Fibroblast of lung (primary cell): ENCODE data around the gene SLMAP. TPM values are rescaled to one million over a fixed set of nuclear protein-coding genes. Genes with fewer than 3 reads are reported as not detected.
"Not testable (repeated sequence)": the region's sequence is repeated elsewhere in the genome, so short reads cannot be mapped to it uniquely, and the experiment has no call there.

Source experiments
- DNase-seq, 2 donors: peaks; one replicate each; pipeline versions ENCODE4 v3.0.0 to v3.0.0-alpha.2; 2010; ENCODE audit warnings: low read depth in 2 of 2
- H2AFZ ChIP-seq: 2 replicates; pipeline ENCODE4 v1.5.1; 2012; ENCODE audit warnings: low read length, control low read depth, inconsistent platforms
- H3K27ac ChIP-seq: 2 replicates; pipeline ENCODE4 v1.5.1; 2011; ENCODE audit warnings: low read length, control low read depth; ENCODE audit not compliant: insufficient read depth
- H3K27me3 ChIP-seq: 2 replicates; pipeline ENCODE4 v1.5.1; 2011; ENCODE audit warnings: mild to moderate bottlenecking, low read length; ENCODE audit not compliant: control insufficient read depth, insufficient read depth
- H3K36me3 ChIP-seq: 2 replicates; pipeline ENCODE4 v1.5.1; 2011; ENCODE audit warnings: low read length; ENCODE audit not compliant: control insufficient read depth, insufficient read depth
- H3K4me1 ChIP-seq: 2 replicates; pipeline ENCODE4 v1.5.1; 2011; ENCODE audit warnings: low read length; ENCODE audit not compliant: control insufficient read depth, insufficient read depth; ENCODE audit errors: extremely low read depth
- H3K4me2 ChIP-seq: 2 replicates; pipeline ENCODE4 v1.5.1; 2011; ENCODE audit warnings: low read length, control low read depth; ENCODE audit not compliant: insufficient read depth; ENCODE audit errors: extremely low read depth
- H3K4me3 ChIP-seq, 4 experiments: fragments of 200-600 bp in 1 of 4; sonication (generic) in 1 of 4; replicated peaks in 1 of 4; 2 replicates each; pipeline ENCODE4 v1.5.1; 2011 to 2016; ENCODE audit warnings: low read length in 4 of 4, low read depth in 3 of 4, mild to moderate bottlenecking in 3 of 4, control low read depth in 2 of 4, inconsistent platforms in 1 of 4, mixed read lengths in 1 of 4; ENCODE audit not compliant: insufficient read depth in 1 of 4; ENCODE audit errors: control extremely low read depth in 1 of 4
- H3K79me2 ChIP-seq: 2 replicates; pipeline ENCODE4 v1.5.1; 2012; ENCODE audit warnings: mild to moderate bottlenecking, low read length, inconsistent platforms; ENCODE audit not compliant: control insufficient read depth, insufficient read depth
- H3K9ac ChIP-seq: 2 replicates; pipeline ENCODE4 v1.5.1; 2011; ENCODE audit warnings: mild to moderate bottlenecking, low read length, control low read depth; ENCODE audit not compliant: insufficient read depth
- H3K9me3 ChIP-seq: 2 replicates; pipeline ENCODE4 v1.5.1; 2012; ENCODE audit warnings: low read depth, low read length; ENCODE audit not compliant: control insufficient read depth, insufficient read depth
- H4K20me1 ChIP-seq: 2 replicates; pipeline ENCODE4 v1.5.1; 2011; ENCODE audit warnings: low read length; ENCODE audit not compliant: control insufficient read depth, insufficient read depth; ENCODE audit errors: extremely low read depth
- EZH2 ChIP-seq: IDR thresholded peaks from 2 replicates; pipeline ENCODE4 v1.5.1; 2012; ENCODE audit warnings: low read length, control low read depth, mild to moderate bottlenecking; ENCODE audit errors: missing control alignments
- polyA plus RNA-seq, 2 donors: library from polyadenylated mRNA; depleted of rRNA in 1 of 2; stranded (reverse) in 1 of 2; unstranded in 1 of 2; fragments of >200 nt; gene quantifications; 2 replicates each; pipeline ENCODE4 v1.2.1, GENCODE V29; 2011 to 2012; ENCODE audit warnings: missing spikeins in 1 of 2
- total RNA-seq: library from RNA; depleted of rRNA; stranded (reverse); fragments of >200 nt; gene quantifications from 2 replicates; pipeline ENCODE4 v1.2.1, GENCODE V29; 2014
- TF ChIP-seq, protein P1 (sequence below), 2 donors: IDR thresholded peaks in 1 of 2; conservative IDR thresholded peaks in 1 of 2; 1 replicate in 1 of 2; 2 replicates in 1 of 2; pipeline ENCODE4 v1.5.1; 2011 to 2012; ENCODE audit warnings: low read length in 2 of 2, control low read depth in 1 of 2, inconsistent platforms in 1 of 2, low read depth in 1 of 2, mild to moderate bottlenecking in 1 of 2

The SLMAP gene
- total and polyA plus RNA-seq, 2 donors (not counting 1 experiment from before 2014, with no cell fraction given) = 35.3 to 55.5 TPM

DNA sequence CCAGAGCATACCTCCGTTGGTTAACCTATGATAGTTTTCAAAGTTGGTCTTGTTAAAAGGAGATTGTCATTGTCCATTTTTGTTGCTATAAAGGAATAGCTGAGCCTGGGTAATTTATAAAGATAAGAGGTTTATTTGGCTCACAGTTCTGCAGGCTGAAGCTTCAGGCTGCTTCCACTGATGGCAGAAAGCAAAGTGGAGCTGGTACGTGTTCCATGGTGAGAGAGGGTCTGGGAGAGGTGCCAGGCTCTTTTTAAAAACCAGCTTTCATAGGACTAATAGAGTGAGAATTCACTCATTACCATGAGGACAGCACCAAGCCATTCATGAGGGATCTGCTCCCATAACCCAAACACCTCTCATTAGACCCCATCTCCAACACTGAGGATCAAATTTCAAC lies 107.3 kb downstream of the SLMAP start:
- H3K79me2 ChIP-seq = no peaks in the 10 kb centered on the region
- H3K4me3 ChIP-seq = no peak overlapping the region
- no peaks in the 10 kb centered on the region for H4K20me1 ChIP-seq
- no peaks in the 10 kb centered on the region for H3K4me1 ChIP-seq
- no peaks in the 10 kb centered on the region for H3K9me3 ChIP-seq
- DNase-seq = no peak
- no peaks in the 10 kb centered on the region for H3K27me3 ChIP-seq
- no peak overlapping the region for H3K9ac ChIP-seq
- no peak overlapping the region for H3K27ac ChIP-seq
- TF ChIP-seq, protein P1, sequence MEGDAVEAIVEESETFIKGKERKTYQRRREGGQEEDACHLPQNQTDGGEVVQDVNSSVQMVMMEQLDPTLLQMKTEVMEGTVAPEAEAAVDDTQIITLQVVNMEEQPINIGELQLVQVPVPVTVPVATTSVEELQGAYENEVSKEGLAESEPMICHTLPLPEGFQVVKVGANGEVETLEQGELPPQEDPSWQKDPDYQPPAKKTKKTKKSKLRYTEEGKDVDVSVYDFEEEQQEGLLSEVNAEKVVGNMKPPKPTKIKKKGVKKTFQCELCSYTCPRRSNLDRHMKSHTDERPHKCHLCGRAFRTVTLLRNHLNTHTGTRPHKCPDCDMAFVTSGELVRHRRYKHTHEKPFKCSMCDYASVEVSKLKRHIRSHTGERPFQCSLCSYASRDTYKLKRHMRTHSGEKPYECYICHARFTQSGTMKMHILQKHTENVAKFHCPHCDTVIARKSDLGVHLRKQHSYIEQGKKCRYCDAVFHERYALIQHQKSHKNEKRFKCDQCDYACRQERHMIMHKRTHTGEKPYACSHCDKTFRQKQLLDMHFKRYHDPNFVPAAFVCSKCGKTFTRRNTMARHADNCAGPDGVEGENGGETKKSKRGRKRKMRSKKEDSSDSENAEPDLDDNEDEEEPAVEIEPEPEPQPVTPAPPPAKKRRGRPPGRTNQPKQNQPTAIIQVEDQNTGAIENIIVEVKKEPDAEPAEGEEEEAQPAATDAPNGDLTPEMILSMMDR (conservative IDR thresholded peaks at IDR 0.05 in 1 of 2, IDR thresholded peaks at IDR 0.05 in 1 of 2; ENCODE audit: low read depth in 1 of 2, low read length in 2 of 2) = no peak
- TF ChIP-seq EZH2 = no peak
- no peaks in the 10 kb centered on the region for H3K36me3 ChIP-seq
- H3K4me2 ChIP-seq = no peak overlapping the region
- no peak overlapping the region for H2AFZ ChIP-seq

- no peaks in the 10 kb centered on the region for H3K4me1 ChIP-seq
- no peaks in the 10 kb centered on the region for H3K27me3 ChIP-seq
- no peak overlapping the region for H3K4me2 ChIP-seq
- no peaks in the 10 kb centered on the region for H4K20me1 ChIP-seq
- H3K9ac ChIP-seq = no peak overlapping the region
- TF ChIP-seq, protein P1 (conservative IDR thresholded peaks at IDR 0.05 in 1 of 2, IDR thresholded peaks at IDR 0.05 in 1 of 2; ENCODE audit: low read depth in 1 of 2, low read length in 2 of 2) = peak; percentile 43 to 51
- TF ChIP-seq EZH2 = no peak
- no peak overlapping the region for H2AFZ ChIP-seq
- no peak overlapping the region for H3K27ac ChIP-seq
- peak; percentile 27 to 58 for DNase-seq
- no peak overlapping the region for H3K4me3 ChIP-seq
- no peaks in the 10 kb centered on the region for H3K9me3 ChIP-seq
- H3K36me3 ChIP-seq = no peaks in the 10 kb centered on the region
- H3K79me2 ChIP-seq = no peaks in the 10 kb centered on the region
Observed at GRCh38 chr3:57864853-57865252, 108.7 kb downstream of the SLMAP start.

GRCh38 chr3:57869110-57869509 lies 113.0 kb downstream of the SLMAP start:
- H3K79me2 ChIP-seq, H3K9me3 ChIP-seq, H3K36me3 ChIP-seq, H2AFZ ChIP-seq, H3K4me1 ChIP-seq, H3K27me3 ChIP-seq, H3K27ac ChIP-seq, DNase-seq, H3K4me2 ChIP-seq, H3K9ac ChIP-seq, H3K4me3 ChIP-seq, H4K20me1 ChIP-seq: not testable (repeated sequence)
